IMR-90 (cell line): ENCODE measurements around the gene SPRED3. TPM values are rescaled to one million over a fixed set of nuclear protein-coding genes. Genes with fewer than 3 reads are reported as not detected.

Experiments
- ATAC-seq: fragments of 200-7000 bp; cut with Tn5 transposase; 2 replicates; pipeline ENCODE4 v1.9.1; 2020; ENCODE audit warnings: low read depth, mild to moderate bottlenecking, moderate library complexity
- BruUV-seq: library from RNA; stranded (reverse); fragments of 400-500 nt; replicated peaks from 2 replicates; lab custom pipeline; 2021; lab: Mats Ljungman, UMichigan
- CTCF ChIA-PET: fragments of 300-600 bp; formaldehyde crosslinking; extraction: SDS; loops from one replicate; lab custom pipeline; 2021; ENCODE audit warnings: antibody characterized with exemption; lab: Yijun Ruan, JAX
- POLR2A ChIA-PET: fragments of 300-600 bp; sonication (Branson Sonifier 250); formaldehyde crosslinking; loops from one replicate; lab custom pipeline; 2022; ENCODE audit warnings: antibody characterized with exemption; ENCODE audit not compliant: unreplicated experiment; lab: Charles Lee
- DNase-seq: peaks from one replicate; pipeline ENCODE4 v3.0.0; 2013
- H2AFZ ChIP-seq: replicated peaks from 2 replicates; pipeline ENCODE3; 2013; ENCODE audit warnings: low read length, mild to moderate bottlenecking; ENCODE audit not compliant: poor library complexity
- H2AK5ac ChIP-seq: 2 replicates; pipeline ENCODE4 v1.6.1; 2013; ENCODE audit warnings: low read depth, low read length, inconsistent platforms
- H2AK9ac ChIP-seq: replicated peaks from 2 replicates; pipeline ENCODE3; 2013; ENCODE audit warnings: mild to moderate bottlenecking, low read depth, low read length, moderate library complexity; ENCODE audit not compliant: poor library complexity
- H2BK120ac ChIP-seq: 2 replicates; pipeline ENCODE4 v1.6.1; 2013; ENCODE audit warnings: low read depth, low read length, inconsistent platforms
- H2BK15ac ChIP-seq: 3 replicates; pipeline ENCODE4 v1.6.1; 2013; ENCODE audit warnings: low read depth, low read length, inconsistent platforms
- H2BK20ac ChIP-seq: 2 replicates; pipeline ENCODE4 v1.6.1; 2013; ENCODE audit warnings: low read depth, mild to moderate bottlenecking, inconsistent platforms, low read length, moderate library complexity
- H2BK5ac ChIP-seq: 2 replicates; pipeline ENCODE4 v1.6.1; 2013; ENCODE audit warnings: mild to moderate bottlenecking, low read depth, low read length, inconsistent platforms; ENCODE audit not compliant: poor library complexity, severe bottlenecking
- H3K14ac ChIP-seq: replicated peaks from 2 replicates; pipeline ENCODE4 v1.6.1; 2013; ENCODE audit warnings: low read depth, low read length, inconsistent platforms
- H3K18ac ChIP-seq: 2 replicates; pipeline ENCODE4 v1.6.1; 2013; ENCODE audit warnings: low read depth, low read length, control low read depth
- H3K23ac ChIP-seq: 2 replicates; pipeline ENCODE4 v1.6.1; 2013; ENCODE audit warnings: low read depth, low read length, inconsistent platforms
- H3K27ac ChIP-seq: 2 replicates; pipeline ENCODE4 v1.5.1; 2013; ENCODE audit warnings: mild to moderate bottlenecking, control low read depth, low read length; ENCODE audit not compliant: insufficient read depth
- H3K27me3 ChIP-seq: 2 replicates; pipeline ENCODE4 v1.6.1; 2013; ENCODE audit warnings: low read length; ENCODE audit not compliant: control insufficient read depth, insufficient read depth
- H3K36me3 ChIP-seq: 2 replicates; pipeline ENCODE4 v1.6.1; 2013; ENCODE audit warnings: low read length, mixed read lengths; ENCODE audit not compliant: control insufficient read depth, insufficient read depth
- H3K4ac ChIP-seq: 2 replicates; pipeline ENCODE4 v1.6.1; 2013; ENCODE audit warnings: low read depth, low read length, inconsistent platforms
- H3K4me1 ChIP-seq: 2 replicates; pipeline ENCODE4 v1.6.1; 2013; ENCODE audit warnings: low read length, mixed read lengths; ENCODE audit not compliant: control insufficient read depth, insufficient read depth
- H3K4me2 ChIP-seq: 2 replicates; pipeline ENCODE4 v1.6.1; 2013; ENCODE audit warnings: low read depth, mild to moderate bottlenecking, control low read depth, low read length, moderate library complexity
- H3K4me3 ChIP-seq: 2 replicates; pipeline ENCODE4 v1.5.1; 2013; ENCODE audit warnings: low read depth, mild to moderate bottlenecking, control low read depth, low read length, moderate library complexity; ENCODE audit not compliant: insufficient read depth
- H3K56ac ChIP-seq: 2 replicates; pipeline ENCODE4 v1.6.1; 2013; ENCODE audit warnings: low read length, inconsistent platforms; ENCODE audit not compliant: insufficient read depth; ENCODE audit errors: extremely low read depth
- H3K79me1 ChIP-seq, 2 experiments: 2 replicates each; pipeline ENCODE4 v1.6.1; 2013; ENCODE audit warnings: low read length in 2 of 2, inconsistent platforms in 1 of 2, low read depth in 1 of 2
- H3K9ac ChIP-seq: 2 replicates; pipeline ENCODE4 v1.6.1; 2013; ENCODE audit warnings: low read depth, low read length, control low read depth
- H3K9me1 ChIP-seq: 2 replicates; pipeline ENCODE4 v1.6.1; 2013; ENCODE audit warnings: low read length, inconsistent platforms; ENCODE audit not compliant: insufficient read depth
- H3K9me3 ChIP-seq: 2 replicates; pipeline ENCODE4 v1.6.1; 2013; ENCODE audit warnings: low read length; ENCODE audit not compliant: control insufficient read depth, insufficient read depth
- H4K20me1 ChIP-seq: 2 replicates; pipeline ENCODE4 v1.6.1; 2013; ENCODE audit warnings: low read length, inconsistent platforms; ENCODE audit not compliant: insufficient read depth
- H4K5ac ChIP-seq: 2 replicates; pipeline ENCODE4 v1.6.1; 2013; ENCODE audit warnings: mild to moderate bottlenecking, low read depth, low read length, control low read depth
- H4K8ac ChIP-seq, 2 experiments: 2 replicates each; pipeline ENCODE4 v1.6.1; 2013; ENCODE audit warnings: low read depth in 2 of 2, low read length in 2 of 2, control low read depth in 1 of 2, inconsistent platforms in 1 of 2
- H4K91ac ChIP-seq: 2 replicates; pipeline ENCODE4 v1.6.1; 2013; ENCODE audit warnings: low read depth, low read length, inconsistent platforms; ENCODE audit not compliant: insufficient read depth
- CEBPB ChIP-seq: IDR thresholded peaks from 2 replicates; pipeline ENCODE4 v1.6.1; 2012; ENCODE audit warnings: low read depth, low read length, improper control_type of control experiment
- MAZ ChIP-seq: IDR thresholded peaks from 2 replicates; pipeline ENCODE4 v1.6.1; 2012; ENCODE audit warnings: low read depth, mild to moderate bottlenecking, low read length, improper control_type of control experiment, moderate library complexity, borderline replicate concordance
- POLR2A ChIP-seq: IDR thresholded peaks from 2 replicates; pipeline ENCODE4 v1.6.1; 2012; ENCODE audit warnings: mild to moderate bottlenecking, low read depth, low read length
- WGBS, 2 experiments: methylation state at CpG; one replicate each; pipeline versions ENCODE4 v1.1.5 to v1.1.7; 2013; ENCODE audit warnings: missing lambda C conversion rate in 2 of 2; ENCODE audit not compliant: insufficient read length in 1 of 2; ENCODE audit errors: extremely low coverage in 2 of 2; 5-methylcytosine and 5-hydroxymethylcytosine counted together
- dilution Hi-C: fragments of 300-500 bp; cut with HindIII; formaldehyde crosslinking; loops from one replicate; pipeline ENCODE4 v1.14.3; 2018; ENCODE audit warnings: low sequenced_read_pairs; ENCODE audit not compliant: unreplicated experiment
- in situ Hi-C: fragments of 300-500 bp; cut with MboI; formaldehyde crosslinking; loops from 3 replicates; pipeline ENCODE4 v1.14.3; 2019; ENCODE audit warnings: low sequenced_read_pairs, inconsistent platforms, mixed read lengths
- intact Hi-C: fragments of 100-400 bp; cut with micrococcal nuclease; formaldehyde crosslinking; loops from 2 replicates; pipeline ENCODE4 v1.10.0; 2022
- polyA plus RNA-seq, 3 experiments: library from polyadenylated mRNA; depleted of rRNA; stranded (reverse); fragments of >200 nt; gene quantifications; 2 replicates each; pipeline ENCODE4 v1.2.3, GENCODE V29; 2012; ENCODE audit warnings: low replicate concordance in 1 of 3
- total RNA-seq: library from RNA; depleted of rRNA; stranded (reverse); fragments of >200 nt; gene quantifications from 2 replicates; pipeline ENCODE4 v1.2.3, GENCODE V29; 2012

Gene SPRED3
- total and polyA plus RNA-seq, 2 of the 4 experiments (the other 2 are of a cell fraction), result 0.90 to 7.9 TPM

DNA sequence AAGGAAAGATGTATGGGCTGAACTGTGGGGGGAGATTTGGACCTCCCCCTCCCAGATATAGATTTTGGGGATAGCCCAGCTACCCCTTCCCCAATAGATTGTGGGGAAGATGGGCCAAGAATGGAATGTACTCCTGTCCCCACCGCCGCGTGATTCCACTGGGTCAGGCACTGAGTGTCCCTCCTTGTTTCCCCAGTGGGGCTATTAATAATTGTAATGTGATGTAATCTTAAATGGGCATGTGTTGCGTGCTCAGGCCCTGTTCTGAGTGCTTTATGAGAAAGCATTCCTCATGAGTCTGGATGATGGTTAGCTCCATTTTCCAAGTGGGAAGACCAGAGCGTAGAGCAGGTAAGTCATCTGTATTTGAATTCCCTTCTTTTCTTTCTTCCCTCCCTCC lies 12.7 kb upstream of the SPRED3 start:
- DNase-seq (peak; percentile 20), ATAC-seq (no peak)
- Histone ChIP-seq H4K5ac (no peak overlapping the region), H3K36me3 (peaks cover 26% of the 10 kb centered on the region), H3K79me1 (peaks cover 19 to 55% of the 10 kb centered on the region in 2 experiments; a peak in 3 of 4 replicates), H2BK120ac (no peak overlapping the region), H4K91ac (no peak overlapping the region), H2BK15ac (no peak overlapping the region), H3K4me2 (peak overlapping the region; percentile 84), H3K4ac (peak overlapping the region; percentile 96; the same call in 1 of the 2 replicates), H3K9me1 (peaks cover 19% of the 10 kb centered on the region), H3K9ac (peak overlapping the region; percentile 88), H3K9me3 (no peaks in the 10 kb centered on the region), H4K20me1 (peaks cover 44% of the 10 kb centered on the region), H2AK9ac (peak overlapping the region; percentile 99), H3K27me3 (no peaks in the 10 kb centered on the region), H3K23ac (peak overlapping the region; percentile 95; the same call in 1 of the 2 replicates), H3K4me1 (peaks cover 12% of the 10 kb centered on the region), H3K4me3 (peak overlapping the region; percentile 59), H2AFZ (no peak overlapping the region), H3K18ac (no peak overlapping the region), H2BK20ac (no peak overlapping the region), H2AK5ac (peak overlapping the region; percentile 88; the same call in 1 of the 2 replicates), H3K27ac (peak overlapping the region; percentile 86; the same call in 1 of the 2 replicates), H3K14ac (peak overlapping the region; percentile 99), H4K8ac (no peak overlapping the region), H3K56ac (peak overlapping the region; percentile 92; the same call in 1 of the 2 replicates), H2BK5ac (no peak overlapping the region)
- dilution Hi-C loops (no loop called here), in situ Hi-C loops (no loop called here), intact Hi-C loops (loop anchor here (2.0 kb wide), 2 partner anchors 13 to 39 kb away; partner anchors contain the start of genes GGN and SPRED3)
- TF ChIP-seq CEBPB (peak; percentile 35; the same call in 1 of the 2 replicates), MAZ (no peak), POLR2A (no peak; the same call in 1 of the 2 replicates)
- ChIA-PET CTCF (interaction anchor here (0.9 to 1.1 kb wide), 3 partner anchors 9 to 132 kb away, joined by 3 to 5 read pairs (median 3); partner anchors contain the start of gene GGN), POLR2A (interaction anchor here (0.5 to 0.7 kb wide), 3 partner anchors 12 to 23 kb away, joined by 3 read pairs; partner anchors contain the start of gene GGN)
- 81% methylated on average over 3 of the region's 5 CpGs; no CpG with 5 or more reads in 1 of the 2 experiments for WGBS, 2 experiments
- BruUV-seq, result no TSS peak
